Natural killer cell (primary cell): ENCODE results near the gene TTC39C. TPM values are rescaled to one million over a fixed set of nuclear protein-coding genes. Genes with fewer than 3 reads are reported as not detected.
A peak's percentile ranks its signal among the peaks of the same experiment; 100 is the strongest.

ENCODE experiments used
- ATAC-seq, 3 donors: fragments of 150-1000 bp in 2 of 3; fragments of 200-7000 bp in 1 of 3; cut with Tn5 transposase; 1 replicate in 1 of 3; 2 replicates in 2 of 3; pipeline ENCODE4 v1.10.0; 2021; ENCODE audit warnings: mild to moderate bottlenecking in 2 of 3, moderate library complexity in 2 of 3
- DNase-seq, 2 donors: peaks; one replicate each; pipeline versions ENCODE4 v3.0.0 to v3.0.0-alpha.2; 2013 to 2021; ENCODE audit warnings: mixed read lengths in 1 of 2
- H3K27ac ChIP-seq: one replicate; pipeline ENCODE4 v1.5.1; 2013; ENCODE audit warnings: mild to moderate bottlenecking, low read length
- H3K27me3 ChIP-seq: one replicate; pipeline ENCODE4 v1.6.1; 2013; ENCODE audit warnings: low read length; ENCODE audit not compliant: control insufficient read depth, insufficient read depth
- H3K36me3 ChIP-seq: one replicate; pipeline ENCODE4 v1.6.1; 2013; ENCODE audit warnings: low read length; ENCODE audit not compliant: control insufficient read depth, insufficient read depth
- H3K4me1 ChIP-seq: one replicate; pipeline ENCODE4 v1.6.1; 2013; ENCODE audit warnings: low read length; ENCODE audit not compliant: control insufficient read depth, insufficient read depth
- H3K4me3 ChIP-seq: one replicate; pipeline ENCODE4 v1.5.1; 2013; ENCODE audit warnings: low read length
- H3K9me3 ChIP-seq: one replicate; pipeline ENCODE4 v1.6.1; 2013; ENCODE audit warnings: low read length; ENCODE audit not compliant: control insufficient read depth, insufficient read depth
- H3K27ac Mint-ChIP-seq, 2 donors: one replicate each; pipeline ENCODE4 v1.8.0; 2022; ENCODE audit warnings: mild to moderate bottlenecking in 2 of 2, mixed read lengths in 2 of 2, moderate library complexity in 1 of 2
- H3K27me3 Mint-ChIP-seq, 2 donors: one replicate each; pipeline ENCODE4 v1.8.0; 2022; ENCODE audit warnings: low read depth in 2 of 2, mixed read lengths in 2 of 2
- H3K36me3 Mint-ChIP-seq: one replicate; pipeline ENCODE4 v1.8.0; 2022; ENCODE audit warnings: mixed read lengths
- H3K4me1 Mint-ChIP-seq, 2 donors: one replicate each; pipeline ENCODE4 v1.8.0; 2022; ENCODE audit warnings: mixed read lengths in 2 of 2
- H3K4me3 Mint-ChIP-seq: one replicate; pipeline ENCODE4 v1.8.0; 2022; ENCODE audit warnings: mild to moderate bottlenecking, moderate library complexity, mixed read lengths
- H3K9me3 Mint-ChIP-seq, 2 donors: one replicate each; pipeline ENCODE4 v1.8.0; 2022; ENCODE audit warnings: mixed read lengths in 2 of 2
- CTCF ChIP-seq: fragments of 200-600 bp; IDR thresholded peaks from one replicate; pipeline ENCODE4 v1.8.0; 2022; ENCODE audit warnings: antibody characterized with exemption
- WGBS: methylation state at CpG from one replicate; pipeline ENCODE4 v1.1.7; 2013; ENCODE audit warnings: missing lambda C conversion rate; ENCODE audit not compliant: insufficient coverage; 5-methylcytosine and 5-hydroxymethylcytosine counted together
- intact Hi-C: fragments of 100-400 bp; cut with micrococcal nuclease; formaldehyde crosslinking; loops from one replicate; pipeline ENCODE4 v1.14.2; 2022
- total RNA-seq, 4 donors: library from RNA; stranded (reverse); fragments of 120-200 nt in 1 of 4; gene quantifications; one replicate each; pipeline versions ENCODE4 v1.2.3 to v1.2.4, GENCODE V29; 2013 to 2022

TTC39C gene
- total RNA-seq, 3 donors from 2014 or later (not counting 1 experiment from before 2014, with no cell fraction given): 39.0 to 61.5 (median 44.3) TPM

GRCh38 chr18:24013051-24013450 lies 1.5 kb upstream of the TTC39C start:
- no peaks in the 10 kb centered on the region for H3K36me3 Mint-ChIP-seq
- H3K27me3 Mint-ChIP-seq: no peaks in the 10 kb centered on the region
- Histone ChIP-seq H3K9me3 (no peaks in the 10 kb centered on the region), H3K27ac (no peak overlapping the region), H3K4me1 (peaks cover 61% of the 10 kb centered on the region), H3K27me3 (no peaks in the 10 kb centered on the region), H3K4me3 (no peak overlapping the region), H3K36me3 (no peaks in the 10 kb centered on the region)
- peak overlapping the region; percentile 78 to 91 for H3K27ac Mint-ChIP-seq
- H3K4me3 Mint-ChIP-seq: peak overlapping the region; percentile 80
- ATAC-seq (no peak), DNase-seq (no peak)
- TF ChIP-seq CTCF: no peak
- 78% methylated on average over 2 of the region's 2 CpGs for WGBS
- H3K9me3 Mint-ChIP-seq: no peaks in the 10 kb centered on the region
- H3K4me1 Mint-ChIP-seq: peaks cover 80% of the 10 kb centered on the region in 2 donors
- intact Hi-C loops: loop anchor here (5.0 to 10.0 kb wide), 4 partner anchors 46 to 778 kb away; no protein-coding TSS in a partner anchor

DNA sequence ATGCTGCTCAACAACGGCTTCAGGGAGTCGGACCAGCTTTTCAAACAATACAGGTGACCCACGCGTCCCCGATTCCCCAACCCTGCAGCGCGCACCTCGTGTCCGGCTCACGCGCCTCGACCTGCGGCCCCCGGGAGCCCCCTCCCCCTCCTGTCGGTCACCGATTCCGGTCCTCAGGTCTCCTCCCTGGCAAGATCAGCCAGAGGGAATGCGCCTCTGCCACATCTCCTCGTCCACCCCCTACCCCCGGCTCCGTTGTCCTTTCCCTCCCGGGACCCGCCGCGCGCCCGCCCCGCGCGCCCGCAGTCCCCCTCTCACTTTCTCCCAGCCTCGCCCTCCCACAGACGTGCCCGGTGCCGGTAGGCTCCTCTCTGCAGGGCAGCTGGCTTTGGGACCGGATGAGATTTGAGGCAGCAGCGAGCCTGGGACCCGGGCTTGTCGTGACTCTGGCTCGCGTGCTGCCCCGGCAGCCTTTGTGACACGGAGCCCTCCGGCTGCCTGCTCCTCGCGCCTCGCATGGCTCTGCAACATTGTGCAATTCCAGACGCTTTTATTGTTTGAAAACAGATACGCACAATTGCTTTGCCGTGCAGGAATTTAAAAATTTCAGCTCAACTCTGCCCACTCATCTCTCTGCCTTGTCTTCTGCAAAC lies 558 bp downstream of the TTC39C start:
- Mint-ChIP-seq H3K9me3 (no peaks in the 10 kb centered on the region), H3K4me1 (peaks cover 80 to 83% of the 10 kb centered on the region in 2 donors), H3K27me3 (no peaks in the 10 kb centered on the region), H3K27ac (peak overlapping the region; percentile 92 to 93), H3K4me3 (peak overlapping the region; percentile 99), H3K36me3 (no peaks in the 10 kb centered on the region)
- TF ChIP-seq CTCF: no peak
- Histone ChIP-seq H3K36me3 (no peaks in the 10 kb centered on the region), H3K4me1 (peaks cover 67% of the 10 kb centered on the region), H3K4me3 (peak overlapping the region; percentile 72), H3K27ac (peak overlapping the region; percentile 8), H3K27me3 (no peaks in the 10 kb centered on the region), H3K9me3 (no peaks in the 10 kb centered on the region)
- intact Hi-C loops: loop anchor here (2.0 to 10.0 kb wide), 7 partner anchors 22 to 780 kb away; no protein-coding TSS in a partner anchor
- ATAC-seq (peak; percentile 18 to 27 (median 26)), DNase-seq (peak; percentile 35 to 73)
- WGBS: under 1% methylated on average over 50 of the region's 50 CpGs

GRCh38 chr18:24015639-24016631 lies 1.4 kb downstream of the TTC39C start:
- ATAC-seq (no peak), DNase-seq (peak in 1 of 2 donors; percentile 52)
- H3K27ac ChIP-seq: peak overlapping the region; percentile 3
- Mint-ChIP-seq H3K4me3 (peak overlapping the region; percentile 99), H3K27ac (peak overlapping the region; percentile 92 to 93), H3K4me1 (peaks cover 81 to 83% of the 10 kb centered on the region in 2 donors), H3K9me3 (no peaks in the 10 kb centered on the region), H3K27me3 (no peaks in the 10 kb centered on the region), H3K36me3 (no peaks in the 10 kb centered on the region)
- peaks cover 67% of the 10 kb centered on the region for H3K4me1 ChIP-seq
- no peaks in the 10 kb centered on the region for H3K27me3 ChIP-seq
- TF ChIP-seq CTCF: no peak
- intact Hi-C loops: loop anchor here (2.0 to 10.0 kb wide), 6 partner anchors 23 to 781 kb away; no protein-coding TSS in a partner anchor
- no peaks in the 10 kb centered on the region for H3K9me3 ChIP-seq
- 10% methylated on average over 16 of the region's 17 CpGs for WGBS
- peak overlapping the region; percentile 72 for H3K4me3 ChIP-seq
- H3K36me3 ChIP-seq: no peaks in the 10 kb centered on the region
